BE2C (cell line): ENCODE data around the gene POLR1D.

Experiments
- DNase-seq: peaks from one replicate; pipeline ENCODE4 v3.0.0-alpha.2; 2020
- H3K27me3 ChIP-seq: fragments of 250-450 bp; sonication (Bioruptor Pico); 2 replicates; pipeline ENCODE4 v1.5.1; 2020; ENCODE audit warnings: mild to moderate bottlenecking
- H3K36me3 ChIP-seq: fragments of 250-450 bp; sonication (Bioruptor Pico); 2 replicates; pipeline ENCODE4 v1.5.1; 2020; ENCODE audit warnings: mild to moderate bottlenecking
- H3K4me1 ChIP-seq: fragments of 250-450 bp; sonication (Bioruptor Pico); 2 replicates; pipeline ENCODE4 v1.5.1; 2020
- H3K4me3 ChIP-seq: 2 replicates; pipeline ENCODE4 v1.5.1; 2011; ENCODE audit warnings: low read depth, low read length
- H3K9me3 ChIP-seq: fragments of 250-450 bp; sonication (Bioruptor Pico); 2 replicates; pipeline ENCODE4 v1.5.1; 2020
- TF ChIP-seq, protein P1 (sequence below): IDR thresholded peaks from 2 replicates; pipeline ENCODE4 v1.5.1; 2012; ENCODE audit warnings: mild to moderate bottlenecking, low read depth, low read length

POLR1D gene

GRCh38 chr13:27620377-27621115, 1.1 kb upstream of the POLR1D start, which contains the start of gene LNX2:
TSS of gene LNX2 (minus strand) at chr13:27620529. CDS start at chr13:27581703, 38,826 bp downstream.
- DNase-seq, result peak; percentile 99
- H3K4me1 ChIP-seq, result no peaks in the 10 kb centered on the region
- H3K27me3 ChIP-seq, result no peaks in the 10 kb centered on the region
- no peaks in the 10 kb centered on the region for H3K9me3 ChIP-seq
- peak within 1 kb of the TSS; percentile 92 for H3K4me3 ChIP-seq
- TF ChIP-seq, protein P1, sequence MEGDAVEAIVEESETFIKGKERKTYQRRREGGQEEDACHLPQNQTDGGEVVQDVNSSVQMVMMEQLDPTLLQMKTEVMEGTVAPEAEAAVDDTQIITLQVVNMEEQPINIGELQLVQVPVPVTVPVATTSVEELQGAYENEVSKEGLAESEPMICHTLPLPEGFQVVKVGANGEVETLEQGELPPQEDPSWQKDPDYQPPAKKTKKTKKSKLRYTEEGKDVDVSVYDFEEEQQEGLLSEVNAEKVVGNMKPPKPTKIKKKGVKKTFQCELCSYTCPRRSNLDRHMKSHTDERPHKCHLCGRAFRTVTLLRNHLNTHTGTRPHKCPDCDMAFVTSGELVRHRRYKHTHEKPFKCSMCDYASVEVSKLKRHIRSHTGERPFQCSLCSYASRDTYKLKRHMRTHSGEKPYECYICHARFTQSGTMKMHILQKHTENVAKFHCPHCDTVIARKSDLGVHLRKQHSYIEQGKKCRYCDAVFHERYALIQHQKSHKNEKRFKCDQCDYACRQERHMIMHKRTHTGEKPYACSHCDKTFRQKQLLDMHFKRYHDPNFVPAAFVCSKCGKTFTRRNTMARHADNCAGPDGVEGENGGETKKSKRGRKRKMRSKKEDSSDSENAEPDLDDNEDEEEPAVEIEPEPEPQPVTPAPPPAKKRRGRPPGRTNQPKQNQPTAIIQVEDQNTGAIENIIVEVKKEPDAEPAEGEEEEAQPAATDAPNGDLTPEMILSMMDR, result no peak
- H3K36me3 ChIP-seq, result peaks cover 15% of the 10 kb centered on the region

DNA sequence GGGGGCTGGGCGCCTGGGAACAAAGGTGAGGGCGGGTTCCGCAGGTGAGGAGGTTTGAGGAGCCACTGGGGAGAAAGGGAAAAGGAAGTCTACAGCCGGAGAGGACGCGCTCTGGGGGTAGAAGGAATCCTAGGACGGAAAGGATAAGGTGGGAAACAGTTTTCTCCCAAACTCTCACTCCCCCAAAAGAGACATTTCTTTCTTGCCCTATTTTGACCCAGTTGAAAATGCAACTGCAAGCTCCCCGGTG, 651 bp upstream of the POLR1D start:
- Histone ChIP-seq H3K9me3 (no peaks in the 10 kb centered on the region), H3K36me3 (peaks cover 15% of the 10 kb centered on the region), H3K4me1 (no peaks in the 10 kb centered on the region), H3K4me3 (peak overlapping the region; percentile 92), H3K27me3 (no peaks in the 10 kb centered on the region)
- DNase-seq, result no peak
- TF ChIP-seq, protein P1, result no peak

DNA sequence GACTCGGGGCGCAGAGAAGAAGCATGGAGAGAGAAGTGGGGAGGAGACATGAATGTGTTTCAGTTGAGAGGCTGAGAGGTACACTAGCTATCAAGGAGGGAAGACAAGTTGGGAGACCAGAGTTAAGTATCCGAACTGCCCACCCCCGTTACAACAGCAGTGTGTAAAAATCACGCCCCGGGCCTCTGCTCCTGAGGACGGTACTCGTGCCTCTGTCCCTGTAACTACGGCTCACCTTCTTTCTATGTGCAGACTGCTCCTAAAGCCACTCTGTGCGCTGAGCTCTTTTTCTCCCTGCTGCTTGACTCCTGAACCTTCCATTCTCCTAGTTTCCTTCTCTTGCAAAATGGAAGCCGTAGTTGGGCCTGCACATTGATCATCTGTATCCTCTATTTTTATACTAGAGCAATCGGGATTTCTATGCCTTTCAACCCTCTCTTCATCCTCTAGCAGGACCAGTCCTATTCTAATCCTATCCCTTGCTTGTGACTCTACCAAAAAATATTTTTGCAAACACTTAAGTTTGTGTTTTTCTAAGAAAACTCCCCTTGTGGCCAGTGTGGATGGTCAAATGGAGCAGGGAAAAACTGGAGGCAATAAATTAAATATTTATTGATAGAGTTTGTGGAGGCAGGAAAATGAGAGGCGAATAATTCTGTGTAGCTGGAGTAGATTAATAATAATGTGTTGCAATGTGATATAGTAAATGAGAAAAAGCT, 569 bp downstream of the POLR1D start:
- Histone ChIP-seq H3K4me1 (no peaks in the 10 kb centered on the region), H3K27me3 (no peaks in the 10 kb centered on the region), H3K4me3 (peak overlapping the region; percentile 92), H3K9me3 (no peaks in the 10 kb centered on the region), H3K36me3 (peaks cover 15% of the 10 kb centered on the region)
- TF ChIP-seq, protein P1, result peak; percentile 13; the same call in 1 of the 2 replicates
- no peak for DNase-seq

DNA sequence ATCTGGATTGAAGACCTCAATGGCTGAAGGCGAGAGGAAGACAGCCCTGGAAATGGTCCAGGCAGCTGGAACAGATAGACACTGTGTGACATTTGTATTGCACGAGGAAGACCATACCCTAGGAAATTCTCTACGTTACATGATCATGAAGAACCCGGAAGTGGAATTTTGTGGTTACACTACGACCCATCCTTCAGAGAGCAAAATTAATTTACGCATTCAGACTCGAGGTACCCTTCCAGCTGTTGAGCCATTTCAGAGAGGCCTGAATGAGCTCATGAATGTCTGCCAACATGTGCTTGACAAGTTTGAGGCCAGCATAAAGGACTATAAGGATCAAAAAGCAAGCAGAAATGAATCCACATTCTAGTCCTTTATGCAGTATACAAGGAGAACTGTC, 1.2 kb downstream of the POLR1D start:
- no peaks in the 10 kb centered on the region for H3K4me1 ChIP-seq
- no peaks in the 10 kb centered on the region for H3K9me3 ChIP-seq
- no peaks in the 10 kb centered on the region for H3K27me3 ChIP-seq
- no peak for DNase-seq
- peak overlapping the region; percentile 92 for H3K4me3 ChIP-seq
- TF ChIP-seq, protein P1, result no peak
- H3K36me3 ChIP-seq, result peaks cover 15% of the 10 kb centered on the region

GRCh38 chr13:27624071-27624470, 2.4 kb downstream of the POLR1D start:
- no peaks in the 10 kb centered on the region for H3K27me3 ChIP-seq
- TF ChIP-seq, protein P1, result no peak
- no peaks in the 10 kb centered on the region for H3K9me3 ChIP-seq
- no peak for DNase-seq
- H3K4me3 ChIP-seq, result no peak overlapping the region
- H3K36me3 ChIP-seq, result peaks cover 15% of the 10 kb centered on the region
- no peaks in the 10 kb centered on the region for H3K4me1 ChIP-seq

DNA sequence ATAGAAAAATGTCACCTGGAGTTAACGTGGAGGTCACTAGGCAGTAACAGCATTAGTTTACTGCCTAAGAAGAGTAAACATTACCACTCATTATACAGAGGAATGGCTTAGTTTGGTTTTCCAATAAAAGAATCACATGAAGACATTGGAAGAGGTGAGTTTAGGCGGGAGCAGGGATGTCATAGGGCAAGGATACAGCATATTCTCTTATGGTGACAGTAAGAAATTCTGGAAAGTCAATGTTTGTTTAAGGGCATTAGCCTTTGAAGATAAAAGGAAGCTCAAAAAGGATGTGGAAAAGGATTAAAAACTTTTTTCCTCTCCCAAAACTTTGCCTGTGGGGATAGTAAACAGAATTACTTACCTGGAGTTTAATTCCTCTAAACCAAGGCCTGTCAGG, 4.1 kb downstream of the POLR1D start:
- Histone ChIP-seq H3K4me1 (no peaks in the 10 kb centered on the region), H3K4me3 (no peak overlapping the region), H3K36me3 (peaks cover 15% of the 10 kb centered on the region), H3K27me3 (no peaks in the 10 kb centered on the region), H3K9me3 (no peaks in the 10 kb centered on the region)
- DNase-seq, result no peak
- TF ChIP-seq, protein P1, result no peak
